HG02623 (cell line): ENCODE measurements around the gene CKS1B.
"Not testable (repeated sequence)": the region's sequence is repeated elsewhere in the genome, so short reads cannot be mapped to it uniquely, and the experiment has no call there.

Source experiments
- ATAC-seq: cut with Tn5 transposase; IDR thresholded peaks from one replicate; pipeline ENCODE4 v1.9.1; 2021; ENCODE audit warnings: moderate library complexity; ENCODE audit not compliant: unreplicated experiment

CKS1B gene

DNA sequence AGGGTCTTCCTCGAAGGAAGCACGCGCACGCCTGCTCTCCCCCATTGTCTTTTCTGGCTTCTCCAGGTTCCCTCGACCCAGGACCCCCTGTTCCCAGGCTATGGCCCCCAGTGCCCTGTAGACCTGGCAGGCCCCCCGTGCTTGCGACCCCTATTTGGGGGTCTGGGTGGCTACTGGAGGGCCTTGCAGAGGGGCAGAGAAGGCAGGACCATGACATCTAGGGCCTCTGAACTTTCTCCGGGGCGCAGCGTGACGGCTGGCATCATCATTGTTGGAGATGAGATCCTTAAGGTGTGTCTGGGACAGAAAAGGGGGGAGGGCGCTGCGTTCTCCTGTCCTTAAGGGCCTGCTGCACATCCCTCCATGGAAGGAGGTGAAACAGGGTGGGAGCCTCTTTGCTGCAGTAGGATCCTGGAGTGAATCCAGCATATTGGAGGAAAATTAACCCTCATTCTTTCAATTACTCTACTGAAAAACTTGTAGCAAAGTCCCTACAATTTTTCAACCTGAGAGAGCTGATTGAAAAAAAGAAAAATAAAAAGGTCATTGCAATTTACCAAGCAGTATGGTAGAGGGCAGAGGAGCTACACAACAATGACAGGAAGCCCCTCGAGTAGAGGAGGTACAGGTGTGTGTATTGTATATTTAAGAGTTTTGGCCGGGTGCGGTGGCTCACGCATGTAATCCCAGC lies 9.4 kb downstream of the CKS1B start:
- no peak for ATAC-seq

DNA sequence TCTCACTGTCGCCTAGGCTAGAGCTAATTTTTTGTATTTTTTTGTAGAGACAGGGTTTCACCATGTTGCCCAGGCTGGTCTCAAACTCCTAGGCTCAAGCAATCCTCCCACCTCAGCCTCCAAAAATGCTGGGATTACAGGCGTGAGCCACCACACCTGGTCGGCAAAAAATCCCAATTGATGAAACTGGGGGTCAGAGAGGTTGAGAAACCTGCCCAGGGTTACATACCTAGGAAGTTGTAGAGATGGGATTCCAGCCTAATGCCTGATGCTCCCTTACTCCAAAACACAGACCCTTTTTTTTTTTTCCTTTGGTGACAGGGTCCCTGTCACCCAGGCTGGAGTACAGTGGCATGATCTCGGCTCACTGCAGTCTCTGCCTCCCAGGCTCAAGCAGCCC lies 12.3 kb downstream of the CKS1B start:
- not testable (repeated sequence) for ATAC-seq

DNA sequence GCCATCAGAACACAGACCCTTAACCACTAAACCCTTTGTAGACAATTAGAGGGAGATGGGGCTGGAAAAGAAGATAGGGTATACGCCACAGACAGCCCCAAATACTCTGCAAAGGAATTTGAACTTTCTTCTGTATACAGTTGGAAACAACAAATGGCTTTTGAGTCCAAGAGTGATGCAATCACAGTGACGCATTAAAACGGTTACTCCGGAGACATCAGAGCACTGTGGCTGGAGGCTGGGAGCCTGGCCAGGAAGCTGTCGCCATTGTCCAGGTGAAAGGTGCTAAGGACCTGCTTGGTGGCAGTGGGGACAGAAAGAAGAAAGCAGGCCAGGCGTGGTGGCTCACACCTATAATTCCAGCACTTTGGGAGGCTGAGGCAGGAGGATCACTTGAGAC lies 12.8 kb downstream of the CKS1B start:
- no peak for ATAC-seq

DNA sequence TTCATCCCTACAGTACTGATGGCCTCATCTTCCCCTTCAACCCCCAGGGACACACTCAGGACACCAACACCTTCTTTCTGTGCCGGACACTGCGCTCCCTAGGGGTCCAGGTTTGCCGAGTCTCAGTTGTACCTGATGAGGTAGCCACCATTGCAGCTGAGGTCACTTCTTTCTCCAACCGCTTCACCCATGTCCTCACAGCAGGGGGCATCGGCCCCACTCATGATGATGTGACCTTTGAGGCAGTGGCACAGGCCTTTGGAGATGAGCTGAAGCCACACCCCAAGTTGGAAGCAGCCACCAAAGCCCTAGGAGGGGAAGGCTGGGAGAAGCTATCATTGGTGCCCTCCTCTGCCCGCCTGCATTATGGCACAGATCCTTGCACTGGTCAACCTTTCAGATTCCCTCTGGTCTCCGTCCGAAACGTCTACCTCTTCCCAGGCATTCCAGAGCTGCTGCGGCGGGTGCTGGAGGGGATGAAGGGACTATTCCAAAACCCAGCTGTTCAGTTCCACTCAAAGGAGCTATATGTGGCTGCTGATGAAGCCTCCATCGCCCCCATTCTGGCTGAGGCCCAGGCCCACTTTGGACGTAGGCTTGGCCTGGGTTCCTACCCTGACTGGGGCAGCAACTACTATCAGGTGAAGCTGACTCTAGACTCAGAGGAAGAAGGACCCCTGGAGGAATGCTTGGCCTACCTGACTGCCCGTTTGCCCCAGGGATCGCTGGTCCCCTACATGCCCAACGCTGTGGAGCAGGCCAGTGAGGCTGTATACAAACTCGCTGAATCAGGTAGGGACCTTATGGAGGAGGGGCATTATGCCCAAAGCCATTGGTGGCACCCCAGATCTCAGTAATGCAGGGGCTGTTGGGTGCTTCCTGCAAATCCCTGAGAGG lies 13.8 kb downstream of the CKS1B start:
- no peak for ATAC-seq

DNA sequence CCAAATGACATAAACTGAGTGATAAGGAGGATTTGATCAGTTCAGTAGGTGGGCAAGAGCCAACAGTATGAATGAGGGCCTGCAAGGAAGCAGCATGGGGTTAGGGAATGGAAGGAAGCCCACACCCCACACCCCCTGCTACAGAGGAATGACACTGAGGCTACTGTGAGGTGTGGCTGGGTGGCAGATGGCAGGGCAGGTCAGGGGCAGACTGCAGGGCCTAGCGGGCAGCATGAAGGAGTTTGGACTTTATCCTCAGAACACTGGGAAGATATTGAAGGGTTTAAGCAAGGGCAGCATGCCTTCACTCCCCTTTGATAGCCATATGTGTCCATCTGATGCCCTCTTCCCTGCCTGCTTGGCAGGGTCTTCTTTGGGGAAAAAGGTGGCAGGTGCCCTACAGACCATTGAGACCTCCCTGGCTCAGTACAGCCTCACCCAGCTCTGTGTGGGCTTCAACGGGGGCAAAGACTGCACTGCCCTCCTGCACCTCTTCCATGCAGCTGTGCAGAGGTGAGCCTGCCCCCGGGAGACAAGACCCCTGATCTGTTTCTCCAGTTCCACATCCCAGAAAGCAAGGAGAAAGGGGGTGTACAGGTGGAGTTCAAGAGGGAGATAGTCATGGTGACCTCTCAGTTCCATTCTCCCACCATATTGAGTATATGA lies 14.8 kb downstream of the CKS1B start:
- ATAC-seq, result no peak

DNA sequence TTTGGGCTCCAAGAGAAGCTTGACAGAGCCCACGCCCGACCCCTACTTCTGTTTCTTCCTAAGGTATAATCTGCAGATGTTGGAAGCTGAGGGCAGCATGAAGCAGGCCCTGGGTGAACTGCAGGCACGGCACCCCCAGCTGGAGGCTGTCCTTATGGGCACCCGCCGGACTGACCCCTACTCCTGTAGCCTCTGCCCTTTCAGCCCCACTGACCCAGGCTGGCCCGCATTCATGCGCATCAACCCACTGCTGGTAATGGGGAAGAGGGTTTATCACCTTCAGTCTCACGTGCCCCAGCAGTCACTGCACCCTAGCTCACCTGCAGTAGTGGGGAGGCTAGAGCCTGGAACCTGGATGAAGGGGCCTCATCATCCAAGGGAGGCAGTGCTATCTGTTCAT lies 15.8 kb downstream of the CKS1B start:
- ATAC-seq, result no peak

DNA sequence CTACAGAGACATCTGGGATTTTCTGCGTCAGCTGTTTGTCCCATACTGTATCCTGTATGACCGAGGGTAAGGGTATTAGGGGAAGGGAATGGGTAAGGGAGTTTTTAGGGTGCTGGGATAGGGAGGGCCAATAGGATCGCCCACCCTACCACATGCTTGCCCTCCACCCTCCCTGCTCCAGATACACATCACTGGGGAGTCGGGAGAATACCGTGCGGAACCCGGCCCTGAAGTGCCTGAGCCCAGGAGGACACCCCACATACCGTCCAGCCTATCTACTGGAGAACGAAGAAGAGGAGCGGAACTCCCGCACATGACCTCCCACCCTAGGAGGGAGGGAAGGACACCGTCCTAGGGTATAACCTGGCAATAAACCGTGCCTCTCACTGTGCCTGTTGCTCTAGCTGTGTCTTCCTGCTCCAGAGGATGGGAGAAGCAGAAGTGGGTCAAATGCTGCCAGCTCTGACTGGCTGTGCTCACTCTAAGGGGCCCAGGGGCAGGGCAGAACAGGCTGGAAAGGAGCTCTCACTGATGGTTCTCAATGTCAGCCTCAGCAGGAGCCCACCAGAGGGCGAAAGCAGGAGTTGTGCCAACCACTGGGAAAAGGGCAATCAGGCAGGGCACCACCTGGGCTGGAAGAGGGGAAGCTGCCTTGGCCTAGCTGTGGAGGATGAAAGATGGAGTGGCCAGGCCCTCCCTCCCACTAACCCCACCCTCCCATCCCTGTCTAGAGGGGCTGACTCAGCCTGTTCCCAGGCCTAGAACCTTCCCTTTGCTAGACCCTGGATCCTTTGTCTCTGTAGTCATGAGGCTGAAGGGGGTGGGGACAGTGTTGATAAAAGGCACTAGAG lies 18.5 kb downstream of the CKS1B start:
- ATAC-seq, result no peak

DNA sequence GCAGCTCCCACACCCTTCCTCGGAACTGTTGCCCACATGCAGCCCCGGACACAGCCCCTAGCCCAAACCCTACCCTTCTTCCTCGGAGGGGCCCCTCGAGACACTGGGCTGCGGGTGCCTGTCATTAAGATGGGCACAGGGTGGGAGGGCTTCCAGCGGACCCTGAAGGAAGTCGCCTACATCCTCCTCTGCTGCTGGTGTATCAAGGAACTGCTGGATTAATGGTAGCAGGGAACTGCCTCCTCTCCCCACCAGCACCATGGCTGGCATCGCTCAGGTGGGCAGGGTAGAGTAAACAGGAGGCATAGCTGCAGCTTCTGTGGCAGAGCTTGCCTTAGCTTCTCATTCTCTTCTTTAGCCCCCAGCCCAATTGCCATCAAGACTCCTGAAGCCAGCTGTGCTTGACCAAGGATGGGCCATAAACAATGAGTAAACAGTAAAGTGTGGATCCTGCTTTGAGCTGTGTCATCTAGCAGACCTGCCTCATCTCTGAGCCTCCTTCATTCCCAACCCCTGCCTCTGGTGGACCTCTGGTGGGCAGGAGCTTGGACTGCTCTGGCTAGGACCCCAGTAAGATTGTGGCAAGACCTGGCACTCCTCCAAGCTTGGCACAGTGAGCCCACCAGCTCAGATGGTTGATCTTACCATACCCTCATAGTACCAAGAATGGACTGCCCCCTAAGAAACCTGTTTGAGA lies 19.2 kb downstream of the CKS1B start, which contains the start of gene LENEP:
Gene LENEP (plus strand): TSS at position 15 of the 697 bp plus-strand sequence. CDS start 22 bp downstream, at position 37.
- ATAC-seq, result no peak

DNA sequence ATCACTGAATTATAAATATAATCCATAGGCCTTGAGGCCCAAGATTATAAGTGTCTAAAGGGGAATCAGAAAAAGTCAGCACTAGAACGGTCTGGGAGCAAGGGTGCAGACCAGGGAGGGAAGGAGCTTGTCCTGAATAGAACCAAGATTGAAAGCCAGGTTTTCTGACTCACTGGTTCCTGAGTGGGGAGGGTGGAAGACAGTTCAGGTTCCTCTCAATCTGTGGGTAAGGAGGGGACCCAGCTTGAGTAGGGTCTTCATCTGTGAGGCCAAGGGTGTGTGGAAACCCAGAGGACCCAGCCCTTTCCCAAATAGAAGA lies 19.7 kb downstream of the CKS1B start:
- ATAC-seq, result no peak

DNA sequence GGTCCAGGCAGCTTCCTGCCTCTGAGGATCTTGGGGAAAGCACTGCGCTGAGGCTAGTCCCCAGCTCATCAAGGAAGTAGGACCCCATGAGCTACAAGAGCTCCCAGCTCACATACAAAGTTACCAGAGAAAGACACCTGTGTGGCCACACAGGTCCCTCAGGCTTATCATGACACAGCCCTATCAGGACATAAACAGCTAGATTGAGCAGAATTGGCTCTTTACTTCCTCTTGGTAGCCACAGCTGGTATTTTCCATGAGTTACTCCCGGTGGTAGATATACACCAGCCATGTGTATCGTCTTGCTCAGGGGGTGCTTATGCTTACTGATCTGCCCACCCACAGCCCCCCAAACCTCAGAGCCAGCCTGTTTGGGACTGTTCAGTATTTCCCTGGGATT lies 20.1 kb downstream of the CKS1B start:
- no peak for ATAC-seq

DNA sequence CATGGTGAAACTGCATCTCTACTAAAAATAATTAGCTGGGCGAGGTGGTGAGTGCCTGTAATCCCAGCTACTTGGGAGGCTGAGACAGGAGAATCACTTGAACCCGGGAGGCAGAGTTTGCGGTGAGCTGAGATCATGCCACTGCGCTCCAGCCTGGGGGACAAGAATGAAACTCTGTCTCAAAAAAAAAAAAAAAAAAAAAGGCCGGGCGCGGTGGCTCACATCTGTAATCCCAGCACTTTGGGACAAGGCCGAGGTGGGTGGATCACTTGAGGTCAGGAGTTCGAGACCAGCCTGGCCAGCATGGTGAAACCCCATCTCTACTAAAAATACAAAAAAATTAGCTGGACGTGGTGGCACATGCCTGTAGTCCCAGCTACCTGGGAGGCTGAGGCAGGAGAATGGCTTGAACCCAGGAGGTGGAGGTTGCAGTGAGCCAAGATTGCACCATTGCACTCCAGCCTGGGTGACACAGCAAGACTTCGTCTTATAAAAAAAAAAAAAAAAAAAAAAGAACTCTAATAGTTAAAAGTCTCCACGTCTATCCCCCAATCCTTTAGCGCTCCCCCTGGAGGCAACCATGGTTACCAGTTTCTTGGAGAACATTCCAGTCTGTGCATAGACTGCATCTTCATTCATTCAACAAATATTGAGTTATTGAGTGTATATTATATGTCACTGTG lies 21.0 kb downstream of the CKS1B start:
- not testable (repeated sequence) for ATAC-seq

DNA sequence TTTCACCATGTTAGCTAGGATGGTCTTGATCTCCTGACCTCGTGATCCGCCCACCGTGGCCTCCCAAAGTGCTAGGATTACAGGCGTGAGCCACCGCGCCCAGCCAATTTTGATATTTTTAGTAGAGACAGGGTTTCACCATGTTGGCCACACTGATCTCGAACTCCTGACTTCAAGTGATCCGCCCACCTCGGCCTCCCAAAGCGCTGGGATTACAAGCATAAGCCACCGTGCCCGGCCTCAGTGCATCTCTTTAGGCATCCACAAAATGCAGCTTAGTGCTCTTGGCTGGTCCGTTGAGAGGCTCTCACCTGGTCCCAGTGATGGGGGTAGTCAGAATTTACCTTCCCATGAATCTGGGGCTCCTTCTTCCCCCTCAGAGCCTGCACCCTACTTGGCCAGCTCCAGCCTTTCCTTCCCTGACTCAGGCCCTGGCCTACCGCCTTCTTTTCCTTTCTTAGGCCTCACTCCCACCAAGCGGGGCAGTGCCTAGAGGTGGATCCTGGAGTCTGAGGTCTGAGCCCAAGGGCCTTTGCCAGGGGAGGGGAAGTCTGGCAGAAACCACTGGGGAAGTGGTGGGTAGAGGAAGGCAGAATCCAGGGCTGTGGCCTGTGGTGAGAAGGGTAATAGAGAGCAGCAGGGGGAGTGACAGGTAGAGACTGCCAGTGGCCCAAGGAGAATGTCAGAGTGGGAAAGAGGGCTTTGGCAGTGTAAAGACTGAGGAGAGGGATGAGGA lies 22.7 kb downstream of the CKS1B start:
- no peak for ATAC-seq

DNA sequence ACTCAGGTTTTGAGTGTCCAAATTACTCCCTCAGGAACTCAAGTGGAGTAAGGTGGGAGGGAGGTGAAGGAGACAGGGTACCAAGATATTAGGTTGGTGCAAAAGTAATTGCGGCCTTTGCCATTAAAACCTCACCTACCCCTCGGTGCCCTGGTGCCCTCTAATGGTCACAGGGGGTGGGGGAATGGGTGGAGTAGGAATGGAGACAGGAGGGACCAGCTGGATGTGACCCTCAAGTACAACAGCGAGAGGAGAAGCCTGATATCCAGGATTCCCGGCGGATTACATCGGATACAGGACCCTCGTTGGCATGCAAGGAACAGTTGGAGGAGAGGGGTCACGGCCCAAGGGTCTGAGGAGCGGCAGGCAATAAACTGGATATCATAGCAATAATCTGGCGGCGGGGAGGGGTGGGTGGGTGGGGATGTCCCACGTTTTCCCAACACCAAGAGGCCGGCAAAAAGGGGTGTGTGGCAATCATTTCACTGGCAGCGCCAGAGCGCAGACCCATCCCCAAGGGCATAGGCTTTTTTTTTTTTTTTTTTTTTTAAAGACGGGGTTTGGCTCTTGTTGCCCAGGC lies 23.8 kb downstream of the CKS1B start:
- no peak for ATAC-seq

DNA sequence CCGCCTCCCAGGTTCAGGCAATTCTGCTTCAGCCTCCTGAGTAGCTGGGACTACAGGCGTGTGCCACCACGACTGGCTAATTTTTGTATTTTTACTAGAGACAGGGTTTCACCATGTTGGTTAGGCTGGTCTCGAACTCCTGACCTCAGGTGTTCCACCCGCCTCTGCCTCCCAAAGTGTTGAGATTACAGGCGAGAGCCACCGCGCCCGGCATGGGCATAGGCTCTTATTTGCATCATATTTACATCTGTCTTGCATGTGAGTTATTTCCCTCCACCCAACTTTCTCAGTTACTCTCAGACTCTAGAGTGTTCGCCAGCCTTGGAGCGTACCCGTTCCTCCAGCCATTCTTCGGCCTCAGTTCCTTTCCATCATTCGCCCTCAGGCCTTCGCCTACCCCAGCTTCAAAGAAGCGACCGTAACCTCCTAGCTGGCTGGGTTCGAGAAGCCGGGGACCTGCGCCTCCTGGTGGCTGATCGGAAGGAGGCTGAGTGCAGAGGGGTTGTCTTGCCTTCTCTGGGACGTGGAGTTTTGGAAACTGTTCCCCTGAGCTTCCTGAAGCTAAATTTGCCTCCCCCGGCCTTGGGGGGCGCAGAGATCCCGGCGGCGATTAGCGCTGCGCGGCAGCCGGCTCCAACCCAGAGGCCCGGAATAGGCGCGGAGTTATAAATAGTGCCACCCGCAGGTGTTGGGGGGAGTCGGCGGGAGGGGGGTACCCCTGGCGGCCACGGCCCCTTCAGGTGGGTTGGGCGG lies 24.5 kb downstream of the CKS1B start:
- ATAC-seq, result no peak

DNA sequence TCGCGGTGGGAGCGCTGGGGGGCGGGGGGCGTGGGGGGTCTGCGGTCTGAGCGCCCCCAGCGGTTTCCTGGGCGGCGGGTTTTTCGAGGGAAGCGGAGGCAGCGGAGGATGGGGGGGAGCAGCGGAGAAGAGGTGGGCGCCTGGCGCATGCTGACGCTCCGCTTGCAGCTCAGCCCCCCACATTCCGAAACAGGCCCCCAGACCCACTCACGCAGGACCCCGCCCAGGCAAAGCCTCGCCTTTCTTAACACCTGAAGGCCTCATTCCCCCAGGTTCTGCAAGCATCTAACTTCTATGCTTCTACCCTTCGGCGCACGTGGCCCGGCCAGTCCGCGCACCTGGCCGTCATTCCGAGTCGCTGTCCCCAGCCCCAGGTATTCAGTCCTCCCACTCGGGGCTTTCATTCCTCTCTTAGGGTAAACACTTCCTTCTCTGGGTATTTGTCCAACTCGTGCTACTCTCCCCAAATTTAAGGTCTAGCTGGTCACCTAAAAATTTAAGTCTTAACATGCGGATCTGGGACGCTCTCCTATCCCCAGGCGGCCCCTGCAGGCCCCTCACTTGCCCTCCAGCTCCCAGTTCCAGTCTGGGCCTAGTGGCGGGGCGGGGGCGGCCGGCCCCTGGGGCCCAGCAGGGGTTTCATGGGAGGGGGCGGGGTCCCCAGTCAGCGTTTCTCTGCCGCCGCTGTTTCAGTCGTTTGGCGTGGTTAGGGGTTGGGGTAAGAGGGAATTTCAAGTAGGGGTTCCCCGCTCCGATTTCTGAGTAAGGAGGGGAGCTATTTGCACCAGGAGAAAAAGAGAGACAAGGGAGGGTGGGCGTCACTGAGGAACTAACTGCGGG lies 25.3 kb downstream of the CKS1B start:
- ATAC-seq, result no peak

DNA sequence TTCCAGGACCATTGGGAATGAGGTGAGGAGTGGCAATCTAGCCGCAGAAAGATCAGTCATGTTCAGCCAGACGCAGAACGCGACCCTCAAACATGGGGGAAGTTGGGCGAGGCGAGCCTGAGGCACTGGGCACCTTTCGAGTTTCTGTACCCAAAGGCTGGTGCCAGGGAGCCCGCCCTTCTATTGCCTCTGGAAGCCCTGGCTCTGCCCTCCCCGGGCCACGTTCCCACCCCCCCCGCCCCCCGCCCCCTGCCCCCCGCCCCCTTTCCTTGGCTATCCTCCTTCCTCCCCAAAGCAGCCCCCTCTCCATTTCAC lies 25.9 kb downstream of the CKS1B start:
- no peak for ATAC-seq

DNA sequence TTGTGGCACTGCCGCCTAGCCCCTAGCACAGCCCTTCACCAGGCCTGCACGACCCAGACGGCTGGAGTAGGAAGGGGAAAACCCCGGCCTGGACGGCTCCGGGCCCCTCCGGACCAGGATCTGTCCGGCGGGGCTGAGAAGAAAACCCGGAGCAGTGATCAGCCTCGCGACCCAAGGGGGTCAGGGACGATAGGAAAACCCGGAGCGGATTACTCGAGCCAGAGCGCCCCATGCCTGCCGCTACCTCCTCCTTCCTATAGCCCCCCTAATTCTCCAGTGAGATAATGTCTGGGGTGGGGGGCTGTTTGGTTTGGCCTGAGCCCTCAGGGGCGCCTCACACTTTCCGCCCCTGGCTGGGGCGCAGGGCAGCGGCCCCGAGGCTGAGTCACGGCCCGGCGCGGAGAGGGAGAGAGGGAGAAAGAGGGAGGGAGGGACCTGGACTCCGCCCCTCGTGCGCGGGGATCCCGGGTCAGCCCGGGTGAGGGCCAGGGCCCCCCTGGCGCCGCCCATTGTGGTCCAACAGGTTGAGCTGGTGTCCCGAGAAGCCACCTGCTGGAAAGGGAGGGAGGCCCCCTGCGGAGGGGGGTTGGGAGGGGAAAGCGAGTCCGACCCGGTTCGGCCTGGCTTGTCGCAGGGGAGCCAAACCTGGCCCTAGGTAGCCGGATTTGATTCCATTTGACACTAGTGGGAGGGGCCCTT lies 26.4 kb downstream of the CKS1B start:
- ATAC-seq, result peak; percentile 34
